OCI-LY3 (cell line): ENCODE measurements around the gene ZBTB7C.

Experiments used
- H2AFZ ChIP-seq: fragments of 200-600, 300-600 bp; shearing (Covaris generic); 2 replicates; pipeline ENCODE4 v1.6.0; 2014; ENCODE audit warnings: antibody characterized with exemption, low read depth, low read length
- H3K27ac ChIP-seq: fragments of 200-600, 300-600 bp; sonication (generic); 2 replicates; pipeline ENCODE4 v1.5.1; 2014; ENCODE audit warnings: mild to moderate bottlenecking, low read length, moderate library complexity, mixed read lengths
- H3K27me3 ChIP-seq: fragments of 200-600, 300-600 bp; sonication (generic); 2 replicates; pipeline ENCODE4 v1.6.1; 2014; ENCODE audit warnings: low read depth, low read length, mixed read lengths
- H3K36me3 ChIP-seq: fragments of 200-600, 300-600 bp; sonication (generic); replicated peaks from 2 replicates; pipeline ENCODE3; 2014; ENCODE audit warnings: low read depth, low read length, mixed read lengths
- H3K4me1 ChIP-seq: fragments of 300-600, 200-600 bp; sonication (generic); 2 replicates; pipeline ENCODE4 v1.6.1; 2014; ENCODE audit warnings: low read length, mixed read lengths
- H3K4me2 ChIP-seq: fragments of 200-600, 300-600 bp; sonication (generic); 2 replicates; pipeline ENCODE4 v1.6.1; 2014; ENCODE audit warnings: low read length, mixed read lengths
- H3K4me3 ChIP-seq: fragments of 300-600, 200-600 bp; sonication (generic); 2 replicates; pipeline ENCODE4 v1.5.1; 2014; ENCODE audit warnings: antibody characterized with exemption, mild to moderate bottlenecking, low read length, moderate library complexity
- H3K79me2 ChIP-seq: fragments of 300-600, 200-600 bp; shearing (Covaris generic); 2 replicates; pipeline ENCODE4 v1.6.1; 2014; ENCODE audit warnings: mild to moderate bottlenecking, low read length, mixed read lengths
- H3K9ac ChIP-seq: fragments of 300-600, 200-600 bp; shearing (Covaris generic); 2 replicates; pipeline ENCODE4 v1.6.0; 2014; ENCODE audit warnings: mild to moderate bottlenecking, low read length, moderate library complexity
- H3K9me3 ChIP-seq: fragments of 200-600, 300-600 bp; shearing (Covaris generic); 2 replicates; pipeline ENCODE4 v1.6.1; 2014; ENCODE audit warnings: low read length, mixed read lengths; ENCODE audit not compliant: insufficient read depth
- H4K20me1 ChIP-seq: fragments of 200-600, 300-600 bp; sonication (generic); 2 replicates; pipeline ENCODE4 v1.6.1; 2016; ENCODE audit warnings: low read length, mixed read lengths; ENCODE audit not compliant: insufficient read depth
- CTCF ChIP-seq: fragments of 200-600, 300-600 bp; sonication (generic); IDR thresholded peaks from 2 replicates; pipeline ENCODE4 v1.5.1; 2014; ENCODE audit warnings: antibody characterized with exemption, low read length, low read depth
- EZH2phosphoT487 ChIP-seq: fragments of 200-600 bp; shearing (Covaris generic); IDR thresholded peaks from 2 replicates; pipeline ENCODE4 v1.6.1; 2018; ENCODE audit warnings: antibody characterized with exemption, mixed run types, low read depth

ZBTB7C gene

GRCh38 chr18:48126240-48126639 lies 282.9 kb downstream of the ZBTB7C start:
- H4K20me1 ChIP-seq, result peaks cover 3% of the 10 kb centered on the region; the same call in 1 of the 2 replicates
- no peak overlapping the region for H3K4me2 ChIP-seq
- H3K9ac ChIP-seq, result no peak overlapping the region
- H3K79me2 ChIP-seq, result no peaks in the 10 kb centered on the region
- no peak overlapping the region for H2AFZ ChIP-seq
- H3K27ac ChIP-seq, result no peak overlapping the region
- peaks cover 14% of the 10 kb centered on the region for H3K4me1 ChIP-seq
- TF ChIP-seq CTCF (no peak), EZH2phosphoT487 (no peak)
- H3K27me3 ChIP-seq, result peaks cover 67% of the 10 kb centered on the region
- no peak overlapping the region for H3K4me3 ChIP-seq
- no peaks in the 10 kb centered on the region for H3K36me3 ChIP-seq
- H3K9me3 ChIP-seq, result no peaks in the 10 kb centered on the region

- H3K4me2 ChIP-seq, result no peak overlapping the region
These were observed 283.5 kb downstream of the ZBTB7C start for GRCh38 chr18:48125724-48126123.

GRCh38 chr18:48124857-48125626 lies 284.1 kb downstream of the ZBTB7C start:
- H3K27ac ChIP-seq, result no peak overlapping the region

More at GRCh38 chr18:48125724-48126123, 283.5 kb downstream of the ZBTB7C start:
- no peak overlapping the region for H3K4me3 ChIP-seq
- H3K9ac ChIP-seq, result no peak overlapping the region
- no peak overlapping the region for H2AFZ ChIP-seq
- H3K9me3 ChIP-seq, result no peaks in the 10 kb centered on the region
- H3K4me1 ChIP-seq, result peaks cover 14% of the 10 kb centered on the region
- no peak overlapping the region for H3K27ac ChIP-seq
- H3K79me2 ChIP-seq, result no peaks in the 10 kb centered on the region
- H3K27me3 ChIP-seq, result peaks cover 65% of the 10 kb centered on the region
- H3K36me3 ChIP-seq, result no peaks in the 10 kb centered on the region
- peaks cover 3% of the 10 kb centered on the region; the same call in 1 of the 2 replicates for H4K20me1 ChIP-seq
- no peak for TF ChIP-seq EZH2phosphoT487
- TF ChIP-seq CTCF, result no peak

More at GRCh38 chr18:48124857-48125626, 284.1 kb downstream of the ZBTB7C start:
- Histone ChIP-seq H3K79me2 (no peaks in the 10 kb centered on the region), H3K4me2 (peak overlapping the region; percentile 64), H2AFZ (no peak overlapping the region), H3K9ac (no peak overlapping the region), H3K9me3 (no peaks in the 10 kb centered on the region), H3K4me3 (peak overlapping the region; percentile 38), H3K36me3 (no peaks in the 10 kb centered on the region), H4K20me1 (peaks cover 3% of the 10 kb centered on the region; the same call in 1 of the 2 replicates), H3K27me3 (peaks cover 60% of the 10 kb centered on the region), H3K4me1 (peaks cover 14% of the 10 kb centered on the region)
- TF ChIP-seq CTCF, result no peak
- no peak for TF ChIP-seq EZH2phosphoT487
